GM23338 (cell line): ENCODE results near the gene B4GALNT2. TPM values are rescaled to one million over a fixed set of nuclear protein-coding genes. Genes with fewer than 3 reads are reported as not detected.

Experiments used
- ATAC-seq: fragments of 200-7000 bp; cut with Tn5 transposase; 3 replicates; pipeline ENCODE4 v1.9.1; 2020
- DNase-seq: peaks from one replicate; pipeline ENCODE4 v3.0.0-alpha.2; 2015; ENCODE audit warnings: low spot score
- H2AFZ ChIP-seq: fragments of 200-600 bp; sonication (generic); 2 replicates; pipeline ENCODE4 v1.8.0; 2016; ENCODE audit warnings: antibody characterized with exemption, mild to moderate bottlenecking, moderate library complexity
- H3F3A ChIP-seq: fragments of 200-600 bp; sonication (generic); replicated peaks from 2 replicates; pipeline ENCODE4 v1.8.0; 2017; ENCODE audit warnings: antibody characterized with exemption, mixed run types, low read depth
- H3K27ac ChIP-seq: fragments of 200-600 bp; sonication (generic); 2 replicates; pipeline ENCODE4 v1.6.1; 2016; ENCODE audit warnings: low read depth
- H3K27me3 ChIP-seq: fragments of 200-600 bp; sonication (generic); 2 replicates; pipeline ENCODE4 v1.8.0; 2016; ENCODE audit warnings: mild to moderate bottlenecking, mixed run types, moderate library complexity; ENCODE audit not compliant: insufficient read depth
- H3K36me3 ChIP-seq: fragments of 200-600 bp; sonication (generic); 2 replicates; pipeline ENCODE4 v1.8.0; 2016; ENCODE audit warnings: mild to moderate bottlenecking; ENCODE audit not compliant: insufficient read depth
- H3K4me1 ChIP-seq: fragments of 200-600 bp; sonication (generic); 2 replicates; pipeline ENCODE4 v1.8.0; 2016; ENCODE audit warnings: mild to moderate bottlenecking, moderate library complexity; ENCODE audit not compliant: insufficient read depth
- H3K4me2 ChIP-seq: fragments of 200-600 bp; sonication (generic); 2 replicates; pipeline ENCODE4 v1.7.1; 2017; ENCODE audit warnings: mixed run types
- H3K4me3 ChIP-seq: fragments of 200-600 bp; sonication (generic); 2 replicates; pipeline ENCODE4 v1.6.1; 2016; ENCODE audit warnings: mixed run types
- H3K79me2 ChIP-seq: fragments of 200-600 bp; sonication (generic); replicated peaks from 2 replicates; pipeline ENCODE4 v1.8.0; 2017; ENCODE audit warnings: mild to moderate bottlenecking; ENCODE audit not compliant: insufficient read depth
- H3K9me2 ChIP-seq: fragments of 200-600 bp; sonication (generic); 2 replicates; pipeline ENCODE4 v1.8.0; 2017; ENCODE audit not compliant: insufficient read depth
- H4K20me1 ChIP-seq: fragments of 200-600 bp; sonication (generic); replicated peaks from 2 replicates; pipeline ENCODE4 v1.8.0; 2017; ENCODE audit warnings: mild to moderate bottlenecking; ENCODE audit not compliant: insufficient read depth
- H3K27ac Mint-ChIP-seq: 2 replicates; pipeline ENCODE4 v1.8.0; 2020; ENCODE audit warnings: inconsistent platforms, mild to moderate bottlenecking, moderate library complexity, mixed read lengths
- H3K27me3 Mint-ChIP-seq: 3 replicates; pipeline ENCODE4 v1.8.0; 2022; ENCODE audit warnings: low read depth, mild to moderate bottlenecking, moderate library complexity, mixed read lengths, inconsistent platforms; ENCODE audit not compliant: insufficient read depth, poor library complexity
- H3K36me3 Mint-ChIP-seq: 3 replicates; pipeline ENCODE4 v1.8.0; 2021; ENCODE audit warnings: low read depth, mild to moderate bottlenecking, inconsistent platforms, moderate library complexity, mixed read lengths
- H3K4me1 Mint-ChIP-seq: 3 replicates; pipeline ENCODE4 v1.8.0; 2020; ENCODE audit warnings: mild to moderate bottlenecking, inconsistent platforms, mixed read lengths
- H3K4me3 Mint-ChIP-seq: 3 replicates; pipeline ENCODE4 v1.8.0; 2021; ENCODE audit warnings: moderate library complexity, mild to moderate bottlenecking, inconsistent platforms, mixed read lengths
- H3K9me3 Mint-ChIP-seq: 3 replicates; pipeline ENCODE4 v1.8.0; 2020; ENCODE audit warnings: moderate library complexity, mild to moderate bottlenecking, inconsistent platforms, mixed read lengths
- CREB1 ChIP-seq: fragments of 250-450 bp; sonication (Bioruptor Pico); IDR thresholded peaks from 2 replicates; pipeline ENCODE4 v1.5.0; 2020; ENCODE audit warnings: low read depth, mild to moderate bottlenecking, moderate library complexity
- EZH2 ChIP-seq: fragments of 200-600 bp; sonication (generic); IDR thresholded peaks from one replicate; pipeline ENCODE4 v1.8.0; 2017; ENCODE audit warnings: antibody characterized with exemption, mild to moderate bottlenecking, low read depth; ENCODE audit not compliant: unreplicated experiment
- EZH2phosphoT487 ChIP-seq: fragments of 200-600 bp; sonication (generic); IDR thresholded peaks from one replicate; pipeline ENCODE4 v1.8.1; 2018; ENCODE audit warnings: antibody characterized with exemption; ENCODE audit not compliant: unreplicated experiment
- JUNB ChIP-seq: IDR thresholded peaks from one replicate; pipeline ENCODE4 v1.6.1; 2016; ENCODE audit warnings: antibody characterized with exemption; ENCODE audit not compliant: unreplicated experiment
- NANOG ChIP-seq: IDR thresholded peaks from 2 replicates; pipeline ENCODE4 v1.6.1; 2016; ENCODE audit warnings: antibody characterized with exemption, borderline replicate concordance
- POLR2AphosphoS5 ChIP-seq: IDR thresholded peaks from 2 replicates; pipeline ENCODE4 v1.6.1; 2016; ENCODE audit warnings: antibody characterized with exemption, low read depth
- STAT1 ChIP-seq: IDR thresholded peaks from one replicate; pipeline ENCODE4 v1.6.1; 2016; ENCODE audit warnings: antibody characterized with exemption; ENCODE audit not compliant: unreplicated experiment
- ZNF114 ChIP-seq: fragments of 250-450 bp; sonication (Bioruptor Pico); IDR thresholded peaks from 2 replicates; pipeline ENCODE4 v1.5.0; 2020; ENCODE audit warnings: mild to moderate bottlenecking, moderate library complexity
- ZNF331 ChIP-seq: fragments of 250-450 bp; sonication (Bioruptor Pico); IDR thresholded peaks from 2 replicates; pipeline ENCODE4 v1.5.0; 2020; ENCODE audit warnings: low read depth, mild to moderate bottlenecking, moderate library complexity
- polyA plus RNA-seq: library from polyadenylated mRNA; unstranded; fragments of >200 nt; fragmentation: Nextera tagmentation; extraction: Ambion mirVana; gene quantifications from 2 replicates; pipeline ENCODE4 v1.2.1, GENCODE V29; 2016
- total RNA-seq: library from RNA; depleted of rRNA; stranded (reverse); fragments of >200 nt; shearing (Covaris generic); gene quantifications from 2 replicates; pipeline ENCODE4 v1.2.3, GENCODE V29; 2014
- TF ChIP-seq, protein P1 (sequence below), 2 experiments: fragments of 200-600 bp in 1 of 2; sonication (generic) in 1 of 2; conservative IDR thresholded peaks; 2 replicates each; pipeline versions ENCODE4 v1.5.1 to v1.6.1; 2016 to 2017; ENCODE audit warnings: antibody characterized with exemption in 2 of 2, low read depth in 2 of 2, mild to moderate bottlenecking in 2 of 2, moderate library complexity in 1 of 2
- TF ChIP-seq, protein P2 (sequence below): IDR thresholded peaks from 2 replicates; pipeline ENCODE4 v1.6.1; 2016; ENCODE audit warnings: antibody characterized with exemption
- TF ChIP-seq, protein P3 (sequence below): IDR thresholded peaks from one replicate; pipeline ENCODE4 v1.6.1; 2018; ENCODE audit warnings: antibody characterized with exemption; ENCODE audit not compliant: unreplicated experiment
- TF ChIP-seq, protein P4 (sequence below): fragments of 250-450 bp; sonication (Bioruptor Pico); IDR thresholded peaks from 2 replicates; pipeline ENCODE4 v1.5.0; 2020; ENCODE audit warnings: mild to moderate bottlenecking, moderate library complexity

Gene B4GALNT2
- total and polyA plus RNA-seq, 2 experiments from 2014 or later, result not detected

DNA sequence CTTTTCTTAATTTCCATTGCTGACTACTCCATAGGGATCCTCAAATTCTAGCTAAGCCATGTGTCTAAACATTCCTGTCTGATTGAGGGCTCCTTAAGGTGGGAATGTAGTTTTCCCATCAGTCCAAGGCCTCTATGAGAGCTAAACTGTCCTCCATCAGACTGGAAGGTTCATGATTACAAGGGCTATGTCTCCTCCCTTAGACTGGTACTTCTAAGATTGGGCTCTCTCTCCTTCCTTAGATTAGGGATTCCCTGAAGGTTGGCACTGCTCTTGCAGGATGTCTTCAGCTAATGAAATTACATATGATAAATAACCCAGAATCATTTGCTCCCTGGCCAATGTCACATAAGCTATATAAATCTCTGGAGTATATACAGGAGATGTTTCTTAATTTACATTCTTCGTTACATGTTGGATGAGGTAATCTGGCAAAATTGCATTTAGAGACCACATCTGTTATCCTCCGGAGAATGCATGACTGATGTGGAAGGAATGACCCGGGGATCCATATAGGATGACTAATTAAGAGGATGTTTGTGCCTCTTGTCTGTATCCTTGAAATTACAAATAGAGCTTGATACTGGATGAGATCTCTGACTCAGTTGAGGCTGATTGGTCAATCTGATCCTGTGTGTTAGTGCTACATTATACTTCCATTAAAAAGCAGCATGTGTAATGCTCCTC is 14.2 kb downstream of the B4GALNT2 start:
- ATAC-seq (no peak), DNase-seq (no peak)
- Histone ChIP-seq H4K20me1 (no peaks in the 10 kb centered on the region; the same call in 1 of the 2 replicates), H3K27ac (no peak overlapping the region), H2AFZ (no peak overlapping the region), H3F3A (no peaks in the 10 kb centered on the region), H3K79me2 (no peaks in the 10 kb centered on the region), H3K36me3 (no peaks in the 10 kb centered on the region), H3K9me2 (no peaks in the 10 kb centered on the region), H3K4me1 (no peaks in the 10 kb centered on the region), H3K4me3 (no peak overlapping the region), H3K27me3 (no peaks in the 10 kb centered on the region), H3K4me2 (no peak overlapping the region)
- Mint-ChIP-seq H3K27ac (no peak overlapping the region), H3K4me3 (no peak overlapping the region), H3K9me3 (no peaks in the 10 kb centered on the region), H3K27me3 (peaks cover 6% of the 10 kb centered on the region), H3K4me1 (no peaks in the 10 kb centered on the region), H3K36me3 (no peaks in the 10 kb centered on the region)
- no peak for TF ChIP-seq ZNF114 (CRISPR knock-in tag)
- TF ChIP-seq, protein P1, sequence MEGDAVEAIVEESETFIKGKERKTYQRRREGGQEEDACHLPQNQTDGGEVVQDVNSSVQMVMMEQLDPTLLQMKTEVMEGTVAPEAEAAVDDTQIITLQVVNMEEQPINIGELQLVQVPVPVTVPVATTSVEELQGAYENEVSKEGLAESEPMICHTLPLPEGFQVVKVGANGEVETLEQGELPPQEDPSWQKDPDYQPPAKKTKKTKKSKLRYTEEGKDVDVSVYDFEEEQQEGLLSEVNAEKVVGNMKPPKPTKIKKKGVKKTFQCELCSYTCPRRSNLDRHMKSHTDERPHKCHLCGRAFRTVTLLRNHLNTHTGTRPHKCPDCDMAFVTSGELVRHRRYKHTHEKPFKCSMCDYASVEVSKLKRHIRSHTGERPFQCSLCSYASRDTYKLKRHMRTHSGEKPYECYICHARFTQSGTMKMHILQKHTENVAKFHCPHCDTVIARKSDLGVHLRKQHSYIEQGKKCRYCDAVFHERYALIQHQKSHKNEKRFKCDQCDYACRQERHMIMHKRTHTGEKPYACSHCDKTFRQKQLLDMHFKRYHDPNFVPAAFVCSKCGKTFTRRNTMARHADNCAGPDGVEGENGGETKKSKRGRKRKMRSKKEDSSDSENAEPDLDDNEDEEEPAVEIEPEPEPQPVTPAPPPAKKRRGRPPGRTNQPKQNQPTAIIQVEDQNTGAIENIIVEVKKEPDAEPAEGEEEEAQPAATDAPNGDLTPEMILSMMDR (conservative IDR thresholded peaks at IDR 0.05; ENCODE audit: low read depth in 2 of 2), result no peak
- TF ChIP-seq, protein P2, sequence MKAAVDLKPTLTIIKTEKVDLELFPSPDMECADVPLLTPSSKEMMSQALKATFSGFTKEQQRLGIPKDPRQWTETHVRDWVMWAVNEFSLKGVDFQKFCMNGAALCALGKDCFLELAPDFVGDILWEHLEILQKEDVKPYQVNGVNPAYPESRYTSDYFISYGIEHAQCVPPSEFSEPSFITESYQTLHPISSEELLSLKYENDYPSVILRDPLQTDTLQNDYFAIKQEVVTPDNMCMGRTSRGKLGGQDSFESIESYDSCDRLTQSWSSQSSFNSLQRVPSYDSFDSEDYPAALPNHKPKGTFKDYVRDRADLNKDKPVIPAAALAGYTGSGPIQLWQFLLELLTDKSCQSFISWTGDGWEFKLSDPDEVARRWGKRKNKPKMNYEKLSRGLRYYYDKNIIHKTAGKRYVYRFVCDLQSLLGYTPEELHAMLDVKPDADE, result no peak
- TF ChIP-seq JUNB, result no peak
- TF ChIP-seq EZH2phosphoT487, result no peak
- TF ChIP-seq, protein P3, sequence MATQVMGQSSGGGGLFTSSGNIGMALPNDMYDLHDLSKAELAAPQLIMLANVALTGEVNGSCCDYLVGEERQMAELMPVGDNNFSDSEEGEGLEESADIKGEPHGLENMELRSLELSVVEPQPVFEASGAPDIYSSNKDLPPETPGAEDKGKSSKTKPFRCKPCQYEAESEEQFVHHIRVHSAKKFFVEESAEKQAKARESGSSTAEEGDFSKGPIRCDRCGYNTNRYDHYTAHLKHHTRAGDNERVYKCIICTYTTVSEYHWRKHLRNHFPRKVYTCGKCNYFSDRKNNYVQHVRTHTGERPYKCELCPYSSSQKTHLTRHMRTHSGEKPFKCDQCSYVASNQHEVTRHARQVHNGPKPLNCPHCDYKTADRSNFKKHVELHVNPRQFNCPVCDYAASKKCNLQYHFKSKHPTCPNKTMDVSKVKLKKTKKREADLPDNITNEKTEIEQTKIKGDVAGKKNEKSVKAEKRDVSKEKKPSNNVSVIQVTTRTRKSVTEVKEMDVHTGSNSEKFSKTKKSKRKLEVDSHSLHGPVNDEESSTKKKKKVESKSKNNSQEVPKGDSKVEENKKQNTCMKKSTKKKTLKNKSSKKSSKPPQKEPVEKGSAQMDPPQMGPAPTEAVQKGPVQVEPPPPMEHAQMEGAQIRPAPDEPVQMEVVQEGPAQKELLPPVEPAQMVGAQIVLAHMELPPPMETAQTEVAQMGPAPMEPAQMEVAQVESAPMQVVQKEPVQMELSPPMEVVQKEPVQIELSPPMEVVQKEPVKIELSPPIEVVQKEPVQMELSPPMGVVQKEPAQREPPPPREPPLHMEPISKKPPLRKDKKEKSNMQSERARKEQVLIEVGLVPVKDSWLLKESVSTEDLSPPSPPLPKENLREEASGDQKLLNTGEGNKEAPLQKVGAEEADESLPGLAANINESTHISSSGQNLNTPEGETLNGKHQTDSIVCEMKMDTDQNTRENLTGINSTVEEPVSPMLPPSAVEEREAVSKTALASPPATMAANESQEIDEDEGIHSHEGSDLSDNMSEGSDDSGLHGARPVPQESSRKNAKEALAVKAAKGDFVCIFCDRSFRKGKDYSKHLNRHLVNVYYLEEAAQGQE, result no peak
- no peak for TF ChIP-seq CREB1 (CRISPR knock-in tag)
- no peak for TF ChIP-seq ZNF331 (CRISPR knock-in tag)
- TF ChIP-seq NANOG, result no peak
- TF ChIP-seq EZH2, result no peak
- no peak for TF ChIP-seq STAT1
- no peak for TF ChIP-seq POLR2AphosphoS5
- TF ChIP-seq, protein P4, sequence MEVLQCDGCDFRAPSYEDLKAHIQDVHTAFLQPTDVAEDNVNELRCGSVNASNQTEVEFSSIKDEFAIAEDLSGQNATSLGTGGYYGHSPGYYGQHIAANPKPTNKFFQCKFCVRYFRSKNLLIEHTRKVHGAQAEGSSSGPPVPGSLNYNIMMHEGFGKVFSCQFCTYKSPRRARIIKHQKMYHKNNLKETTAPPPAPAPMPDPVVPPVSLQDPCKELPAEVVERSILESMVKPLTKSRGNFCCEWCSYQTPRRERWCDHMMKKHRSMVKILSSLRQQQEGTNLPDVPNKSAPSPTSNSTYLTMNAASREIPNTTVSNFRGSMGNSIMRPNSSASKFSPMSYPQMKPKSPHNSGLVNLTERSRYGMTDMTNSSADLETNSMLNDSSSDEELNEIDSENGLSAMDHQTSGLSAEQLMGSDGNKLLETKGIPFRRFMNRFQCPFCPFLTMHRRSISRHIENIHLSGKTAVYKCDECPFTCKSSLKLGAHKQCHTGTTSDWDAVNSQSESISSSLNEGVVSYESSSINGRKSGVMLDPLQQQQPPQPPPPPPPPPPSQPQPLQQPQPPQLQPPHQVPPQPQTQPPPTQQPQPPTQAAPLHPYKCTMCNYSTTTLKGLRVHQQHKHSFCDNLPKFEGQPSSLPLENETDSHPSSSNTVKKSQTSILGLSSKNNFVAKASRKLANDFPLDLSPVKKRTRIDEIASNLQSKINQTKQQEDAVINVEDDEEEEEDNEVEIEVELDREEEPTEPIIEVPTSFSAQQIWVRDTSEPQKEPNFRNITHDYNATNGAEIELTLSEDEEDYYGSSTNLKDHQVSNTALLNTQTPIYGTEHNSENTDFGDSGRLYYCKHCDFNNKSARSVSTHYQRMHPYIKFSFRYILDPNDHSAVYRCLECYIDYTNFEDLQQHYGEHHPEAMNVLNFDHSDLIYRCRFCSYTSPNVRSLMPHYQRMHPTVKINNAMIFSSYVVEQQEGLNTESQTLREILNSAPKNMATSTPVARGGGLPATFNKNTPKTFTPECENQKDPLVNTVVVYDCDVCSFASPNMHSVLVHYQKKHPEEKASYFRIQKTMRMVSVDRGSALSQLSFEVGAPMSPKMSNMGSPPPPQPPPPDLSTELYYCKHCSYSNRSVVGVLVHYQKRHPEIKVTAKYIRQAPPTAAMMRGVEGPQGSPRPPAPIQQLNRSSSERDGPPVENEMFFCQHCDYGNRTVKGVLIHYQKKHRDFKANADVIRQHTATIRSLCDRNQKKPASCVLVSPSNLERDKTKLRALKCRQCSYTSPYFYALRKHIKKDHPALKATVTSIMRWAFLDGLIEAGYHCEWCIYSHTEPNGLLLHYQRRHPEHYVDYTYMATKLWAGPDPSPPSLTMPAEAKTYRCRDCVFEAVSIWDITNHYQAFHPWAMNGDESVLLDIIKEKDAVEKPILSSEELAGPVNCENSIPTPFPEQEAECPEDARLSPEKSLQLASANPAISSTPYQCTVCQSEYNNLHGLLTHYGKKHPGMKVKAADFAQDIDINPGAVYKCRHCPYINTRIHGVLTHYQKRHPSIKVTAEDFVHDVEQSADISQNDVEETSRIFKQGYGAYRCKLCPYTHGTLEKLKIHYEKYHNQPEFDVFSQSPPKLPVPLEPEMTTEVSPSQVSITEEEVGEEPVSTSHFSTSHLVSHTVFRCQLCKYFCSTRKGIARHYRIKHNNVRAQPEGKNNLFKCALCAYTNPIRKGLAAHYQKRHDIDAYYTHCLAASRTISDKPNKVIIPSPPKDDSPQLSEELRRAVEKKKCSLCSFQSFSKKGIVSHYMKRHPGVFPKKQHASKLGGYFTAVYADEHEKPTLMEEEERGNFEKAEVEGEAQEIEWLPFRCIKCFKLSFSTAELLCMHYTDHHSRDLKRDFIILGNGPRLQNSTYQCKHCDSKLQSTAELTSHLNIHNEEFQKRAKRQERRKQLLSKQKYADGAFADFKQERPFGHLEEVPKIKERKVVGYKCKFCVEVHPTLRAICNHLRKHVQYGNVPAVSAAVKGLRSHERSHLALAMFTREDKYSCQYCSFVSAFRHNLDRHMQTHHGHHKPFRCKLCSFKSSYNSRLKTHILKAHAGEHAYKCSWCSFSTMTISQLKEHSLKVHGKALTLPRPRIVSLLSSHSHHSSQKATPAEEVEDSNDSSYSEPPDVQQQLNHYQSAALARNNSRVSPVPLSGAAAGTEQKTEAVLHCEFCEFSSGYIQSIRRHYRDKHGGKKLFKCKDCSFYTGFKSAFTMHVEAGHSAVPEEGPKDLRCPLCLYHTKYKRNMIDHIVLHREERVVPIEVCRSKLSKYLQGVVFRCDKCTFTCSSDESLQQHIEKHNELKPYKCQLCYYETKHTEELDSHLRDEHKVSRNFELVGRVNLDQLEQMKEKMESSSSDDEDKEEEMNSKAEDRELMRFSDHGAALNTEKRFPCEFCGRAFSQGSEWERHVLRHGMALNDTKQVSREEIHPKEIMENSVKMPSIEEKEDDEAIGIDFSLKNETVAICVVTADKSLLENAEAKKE (CRISPR knock-in tag), result no peak
